ENCODE measurements around the gene FAM222A.

Gene FAM222A

GRCh38 chr12:109738209-109738608 lies 24.6 kb downstream of the FAM222A start:
- peaks cover 10% of the 10 kb centered on the region for H3K79me1 ChIP-seq (ENCODE audit: low read depth, low read length)
- H3K27me3 ChIP-seq (ENCODE audit: control insufficient read depth in 3 of 3, insufficient read depth in 3 of 3, low read depth in 1 of 3, low read length in 3 of 3), result peaks cover 0 to 11% (median 0%) of the 10 kb centered on the region in 3 experiments
- no peak for DNase-seq (ENCODE audit: low spot score)
- no peak overlapping the region for H3K27ac ChIP-seq (replicated peaks; ENCODE audit: low read length)
- H2BK5ac ChIP-seq (ENCODE audit: low read length), result no peak overlapping the region
- no peak overlapping the region for H4K8ac ChIP-seq (ENCODE audit: low read depth, low read length)
- H3K4me1 ChIP-seq (ENCODE audit: control insufficient read depth in 2 of 2, insufficient read depth in 1 of 2, low read depth in 1 of 2, low read length in 2 of 2), result peaks cover 11 to 35% of the 10 kb centered on the region in 2 donors
- no peak overlapping the region for H3K4me3 ChIP-seq (ENCODE audit: low read length in 2 of 2)
- H3K9me3 ChIP-seq (replicated peaks in 1 of 2; ENCODE audit: control insufficient read depth in 2 of 2, insufficient read depth in 1 of 2, low read depth in 1 of 2, low read length in 2 of 2), result no peaks in the 10 kb centered on the region
- H2AK5ac ChIP-seq (ENCODE audit: low read depth, low read length), result peak overlapping the region; percentile 11
- H3K4ac ChIP-seq (ENCODE audit: low read length), result no peak overlapping the region
- H3K14ac ChIP-seq (ENCODE audit: low read length), result no peak overlapping the region
- H3K23ac ChIP-seq (ENCODE audit: low read depth, low read length, poor library complexity), result no peak overlapping the region
- H3K18ac ChIP-seq (ENCODE audit: low read length), result no peak overlapping the region
- no peak overlapping the region for H2AFZ ChIP-seq (ENCODE audit: low read length)
- no CpG with 5 or more reads among the region's 4 CpGs for WGBS, 2 donors (ENCODE audit: extremely low coverage in 2 of 2, insufficient read length in 2 of 2, insufficient replicate concordance in 1 of 2)
- H3K9ac ChIP-seq (ENCODE audit: low read depth, low read length, poor library complexity), result no peak overlapping the region
- H4K91ac ChIP-seq (ENCODE audit: low read depth, low read length, poor library complexity), result no peak overlapping the region
- H2BK120ac ChIP-seq (ENCODE audit: low read depth, low read length), result no peak overlapping the region
- H3K4me2 ChIP-seq (ENCODE audit: insufficient read depth, low read length, poor library complexity, severe bottlenecking), result no peak overlapping the region
- no peak overlapping the region for H2BK12ac ChIP-seq (ENCODE audit: low read length)
- H3K36me3 ChIP-seq (replicated peaks in 1 of 2; ENCODE audit: control insufficient read depth in 2 of 2, insufficient read depth in 2 of 2, low read length in 2 of 2), result no peaks in the 10 kb centered on the region
- H2BK15ac ChIP-seq (ENCODE audit: low read length), result no peak overlapping the region

GRCh38 chr12:109738878-109739665 lies 25.4 kb downstream of the FAM222A start:
- H3K27me3 ChIP-seq (ENCODE audit: control insufficient read depth in 3 of 3, insufficient read depth in 3 of 3, low read depth in 1 of 3, low read length in 3 of 3), result peaks cover 0 to 11% (median 0%) of the 10 kb centered on the region in 3 experiments
- H3K9ac ChIP-seq (ENCODE audit: low read depth, low read length, poor library complexity), result no peak overlapping the region
- peak overlapping the region; percentile 14 for H2BK12ac ChIP-seq (ENCODE audit: low read length)
- no peaks in the 10 kb centered on the region for H3K36me3 ChIP-seq (replicated peaks in 1 of 2; ENCODE audit: control insufficient read depth in 2 of 2, insufficient read depth in 2 of 2, low read length in 2 of 2)
- H2BK15ac ChIP-seq (ENCODE audit: low read length), result peak overlapping the region; percentile 18
- no peak overlapping the region for H3K4ac ChIP-seq (ENCODE audit: low read length)
- peak overlapping the region; percentile 9 for H3K18ac ChIP-seq (ENCODE audit: low read length)
- peaks cover 10% of the 10 kb centered on the region for H3K79me1 ChIP-seq (ENCODE audit: low read depth, low read length)
- no peaks in the 10 kb centered on the region for H3K9me3 ChIP-seq (replicated peaks in 1 of 2; ENCODE audit: control insufficient read depth in 2 of 2, insufficient read depth in 1 of 2, low read depth in 1 of 2, low read length in 2 of 2)
- H2AK5ac ChIP-seq (ENCODE audit: low read depth, low read length), result no peak overlapping the region
- H4K8ac ChIP-seq (ENCODE audit: low read depth, low read length), result no peak overlapping the region
- no peak overlapping the region for H2AFZ ChIP-seq (ENCODE audit: low read length)
- no peak for DNase-seq (ENCODE audit: low spot score)
- peaks cover 11 to 36% of the 10 kb centered on the region in 2 donors for H3K4me1 ChIP-seq (ENCODE audit: control insufficient read depth in 2 of 2, insufficient read depth in 1 of 2, low read depth in 1 of 2, low read length in 2 of 2)
- no peak overlapping the region for H2BK120ac ChIP-seq (ENCODE audit: low read depth, low read length)
- no CpG with 5 or more reads among the region's 6 CpGs for whole genome bisulfite sequencing, 2 donors (ENCODE audit: extremely low coverage in 2 of 2, insufficient read length in 2 of 2, insufficient replicate concordance in 1 of 2)
- no peak overlapping the region for H4K91ac ChIP-seq (ENCODE audit: low read depth, low read length, poor library complexity)
- H3K27ac ChIP-seq (replicated peaks; ENCODE audit: low read length), result no peak overlapping the region
- H3K4me3 ChIP-seq (ENCODE audit: low read length in 2 of 2), result peak overlapping the region in 1 of 2 donors; percentile 5
- no peak overlapping the region for H3K23ac ChIP-seq (ENCODE audit: low read depth, low read length, poor library complexity)
- no peak overlapping the region for H3K14ac ChIP-seq (ENCODE audit: low read length)
- no peak overlapping the region for H3K4me2 ChIP-seq (ENCODE audit: insufficient read depth, low read length, poor library complexity, severe bottlenecking)
- no peak overlapping the region for H2BK5ac ChIP-seq (ENCODE audit: low read length)

DNA sequence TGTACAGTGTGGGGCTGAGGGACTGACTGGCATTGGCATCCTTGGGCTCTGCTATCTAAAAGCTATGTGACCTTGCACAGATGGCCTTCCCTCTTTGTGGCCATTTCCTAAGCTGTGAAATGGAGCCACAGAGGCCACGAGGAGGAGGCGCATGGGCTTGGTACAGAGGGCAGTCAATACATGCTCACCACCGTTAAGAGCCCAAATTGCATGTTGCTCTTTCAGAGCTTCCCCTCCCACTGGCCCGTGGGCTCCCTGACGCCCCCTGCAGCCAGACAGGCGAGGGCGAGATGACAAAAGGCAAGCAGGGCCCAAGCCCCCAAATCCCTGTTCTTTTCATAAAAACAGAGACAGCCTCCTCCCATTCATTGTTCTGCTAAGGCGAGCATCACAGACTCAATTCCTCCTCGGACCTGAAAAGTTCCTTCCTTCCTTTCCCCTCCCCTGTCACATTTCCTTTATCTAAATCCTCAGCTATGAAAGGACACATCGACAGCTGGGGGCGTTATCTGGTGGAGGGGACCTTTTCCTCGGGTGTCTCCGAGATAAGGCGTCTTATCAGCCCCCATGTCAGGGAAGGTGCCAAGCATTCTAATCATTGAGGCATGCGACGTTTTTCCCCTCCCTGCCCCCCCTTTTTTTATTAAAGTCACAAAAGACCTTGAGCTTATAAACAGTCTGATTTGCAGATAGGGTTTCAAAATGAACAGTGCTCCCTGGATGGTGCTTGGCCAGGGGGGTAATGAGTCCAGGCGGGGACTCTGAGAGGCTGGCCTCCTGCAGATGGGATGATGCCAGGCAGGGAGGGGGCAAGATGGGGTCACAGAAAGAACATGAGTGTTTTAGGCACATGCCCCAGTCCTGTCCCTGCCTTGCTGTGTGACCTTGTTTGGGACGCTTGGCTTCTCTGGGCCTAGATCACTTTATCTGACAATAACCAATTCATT lies 26.4 kb downstream of the FAM222A start:
- Histone ChIP-seq H3K4ac (ENCODE audit: low read length) (no peak overlapping the region), H4K91ac (ENCODE audit: low read depth, low read length, poor library complexity) (no peak overlapping the region), H2BK5ac (ENCODE audit: low read length) (no peak overlapping the region), H2AFZ (ENCODE audit: low read length) (no peak overlapping the region), H3K9ac (ENCODE audit: low read depth, low read length, poor library complexity) (no peak overlapping the region), H2BK12ac (ENCODE audit: low read length) (no peak overlapping the region), H3K4me2 (ENCODE audit: insufficient read depth, low read length, poor library complexity, severe bottlenecking) (no peak overlapping the region), H3K27ac (replicated peaks; ENCODE audit: low read length) (no peak overlapping the region), H3K4me3 (ENCODE audit: low read length in 2 of 2) (no peak overlapping the region), H4K8ac (ENCODE audit: low read depth, low read length) (no peak overlapping the region), H2BK120ac (ENCODE audit: low read depth, low read length) (no peak overlapping the region), H3K27me3 (ENCODE audit: control insufficient read depth in 3 of 3, insufficient read depth in 3 of 3, low read depth in 1 of 3, low read length in 3 of 3) (peaks cover 0 to 9% (median 0%) of the 10 kb centered on the region in 3 experiments), H2BK15ac (ENCODE audit: low read length) (no peak overlapping the region), H3K36me3 (replicated peaks in 1 of 2; ENCODE audit: control insufficient read depth in 2 of 2, insufficient read depth in 2 of 2, low read length in 2 of 2) (no peaks in the 10 kb centered on the region), H2AK5ac (ENCODE audit: low read depth, low read length) (no peak overlapping the region), H3K4me1 (ENCODE audit: control insufficient read depth in 2 of 2, insufficient read depth in 1 of 2, low read depth in 1 of 2, low read length in 2 of 2) (peaks cover 5 to 30% of the 10 kb centered on the region in 2 donors), H3K9me3 (replicated peaks in 1 of 2; ENCODE audit: control insufficient read depth in 2 of 2, insufficient read depth in 1 of 2, low read depth in 1 of 2, low read length in 2 of 2) (no peaks in the 10 kb centered on the region), H3K23ac (ENCODE audit: low read depth, low read length, poor library complexity) (peak overlapping the region; percentile 49), H3K18ac (ENCODE audit: low read length) (peak overlapping the region; percentile 21), H3K14ac (ENCODE audit: low read length) (no peak overlapping the region), H3K79me1 (ENCODE audit: low read depth, low read length) (peaks cover 10% of the 10 kb centered on the region)
- DNase-seq (ENCODE audit: low spot score), result no peak
- no CpG with 5 or more reads among the region's 18 CpGs for WGBS, 2 donors (ENCODE audit: extremely low coverage in 2 of 2, insufficient read length in 2 of 2, insufficient replicate concordance in 1 of 2)
